ENCODE data around the gene PPM1E.
A peak's percentile ranks its signal among the peaks of the same experiment; 100 is the strongest.
"Not testable (repeated sequence)": the region's sequence is repeated elsewhere in the genome, so short reads cannot be mapped to it uniquely, and the experiment has no call there.

The PPM1E gene

DNA sequence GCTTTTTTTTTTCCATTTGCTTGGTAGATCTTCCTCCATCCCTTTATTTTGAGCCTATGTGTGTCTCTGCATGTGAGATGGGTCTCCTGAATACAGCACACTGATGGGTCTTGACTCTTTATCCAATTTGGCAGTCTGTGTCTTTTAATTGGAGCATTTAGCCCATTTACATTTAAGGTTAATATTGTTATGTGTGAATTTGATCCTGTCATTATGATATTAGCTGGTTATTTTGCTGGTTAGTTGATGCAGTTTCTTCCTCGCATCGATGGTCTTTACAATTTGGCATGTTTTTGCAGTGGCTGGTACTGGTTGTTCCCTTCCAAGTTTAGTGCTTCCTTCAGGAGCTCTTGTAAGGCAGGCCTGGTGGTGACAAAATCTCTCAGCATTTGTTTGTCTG, 94.5 kb downstream of the PPM1E start:
- not testable (repeated sequence) for DNase-seq

- no peak for DNase-seq
These were observed 109.6 kb downstream of the PPM1E start for GRCh38 chr17:58865301-58865700.

DNA sequence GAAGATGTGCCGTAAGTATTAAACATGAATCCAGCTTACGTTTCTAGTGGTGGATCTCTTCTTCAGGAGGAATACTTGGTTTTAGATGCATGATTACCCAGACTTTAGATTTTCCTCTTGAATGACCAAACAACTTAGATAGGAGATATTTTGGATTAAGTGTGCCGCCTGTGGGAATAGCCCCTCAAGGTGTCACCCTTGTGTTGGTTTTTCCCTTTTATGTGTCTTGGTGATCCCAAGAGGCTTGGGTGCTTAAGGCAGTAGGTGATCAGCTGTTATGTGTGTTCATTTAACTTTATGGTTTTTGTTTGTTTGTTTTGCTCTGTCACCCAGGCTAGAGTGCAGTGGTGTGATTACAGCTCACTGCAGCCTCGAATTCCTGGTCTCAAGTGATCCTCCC, 115.1 kb downstream of the PPM1E start:
- peak in 1 of 2 donors; percentile 15 for DNase-seq

DNA sequence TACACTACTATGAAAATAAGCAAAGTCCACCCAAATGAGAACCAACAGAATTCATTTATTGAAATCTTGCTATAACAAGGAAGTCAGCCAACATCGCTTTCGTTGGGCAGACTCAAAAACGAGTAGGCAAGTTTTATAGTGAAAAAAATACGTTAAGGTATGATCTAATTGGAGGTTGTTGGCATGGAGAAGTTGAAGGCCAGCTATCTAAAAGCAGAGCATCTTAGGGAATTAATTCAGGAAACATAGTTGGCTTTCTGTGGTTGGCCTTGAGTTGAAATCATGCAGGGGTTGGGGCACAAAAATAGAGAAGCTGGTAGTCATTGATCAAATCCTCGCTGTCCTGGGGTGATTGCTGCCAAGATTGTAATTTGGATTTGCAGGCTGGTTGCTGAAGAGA, 118.3 kb downstream of the PPM1E start:
- peak in 1 of 2 donors; percentile 7 for DNase-seq

- no peak for DNase-seq
These were observed 119.6 kb downstream of the PPM1E start for GRCh38 chr17:58875261-58875660.

DNA sequence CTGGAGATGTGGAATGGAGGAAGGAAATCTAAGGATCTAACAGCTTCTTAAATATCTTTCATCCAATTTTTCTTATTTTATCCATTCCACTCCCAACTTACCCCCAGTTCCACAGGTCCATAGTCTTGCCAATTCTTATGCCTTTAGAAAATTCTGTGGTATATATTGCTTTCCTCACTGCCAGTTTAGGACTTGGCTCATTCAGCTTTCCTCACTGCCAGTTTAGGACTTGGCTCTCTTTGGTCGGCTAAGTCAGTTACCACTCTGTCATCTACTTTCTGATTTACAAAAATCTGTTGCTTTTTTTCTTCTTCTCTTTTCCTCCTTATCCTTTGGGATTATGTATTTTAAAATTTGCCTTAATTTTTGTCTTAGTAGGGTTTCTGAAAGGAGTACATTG, 128.5 kb downstream of the PPM1E start:
- no peak for DNase-seq

GRCh38 chr17:58886514-58886913, 130.9 kb downstream of the PPM1E start:
- no peak for DNase-seq

GRCh38 chr17:58889928-58890327, 134.3 kb downstream of the PPM1E start:
- no peak for DNase-seq

DNA sequence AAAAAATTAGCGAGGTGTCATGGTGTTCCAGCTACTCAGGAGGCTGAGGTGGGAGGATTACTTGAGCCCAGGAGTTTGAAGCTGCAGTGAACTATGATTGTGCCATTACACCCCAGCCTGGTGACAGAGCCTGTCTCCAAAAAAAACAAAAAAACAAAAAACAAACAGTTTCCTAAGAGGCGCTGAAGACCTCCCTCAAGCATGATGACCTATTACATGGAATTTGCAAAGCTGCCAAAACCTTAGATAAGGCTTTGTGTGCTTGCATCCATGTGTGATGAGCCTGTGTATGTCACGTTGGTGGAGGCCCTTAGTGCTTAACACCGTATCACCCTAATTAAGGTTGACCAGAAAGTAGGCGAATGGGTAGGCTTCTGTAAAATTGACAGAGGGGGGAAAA, 143.5 kb downstream of the PPM1E start:
- no peak for DNase-seq

DNA sequence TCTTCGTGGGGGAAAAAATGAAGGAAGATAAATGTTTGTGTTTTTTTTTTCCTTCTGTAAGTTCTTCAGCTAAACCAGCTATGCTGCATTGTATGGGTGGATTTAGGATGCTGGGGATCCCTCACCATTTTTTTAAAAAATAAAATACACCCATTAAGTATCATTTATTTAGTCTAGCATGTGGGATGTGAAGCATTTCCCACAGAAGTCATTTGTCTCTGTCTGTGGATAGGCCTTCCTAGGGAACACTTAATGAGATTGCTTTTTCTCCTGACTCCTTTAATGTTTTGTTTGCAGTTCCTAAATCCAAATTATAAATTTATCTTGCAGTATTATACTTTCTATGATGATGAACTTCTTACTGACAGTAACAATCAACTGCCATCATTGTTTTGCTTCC, 146.7 kb downstream of the PPM1E start:
- no peak for DNase-seq

GRCh38 chr17:58911741-58912343, 156.2 kb downstream of the PPM1E start:
- DNase-seq = no peak

DNA sequence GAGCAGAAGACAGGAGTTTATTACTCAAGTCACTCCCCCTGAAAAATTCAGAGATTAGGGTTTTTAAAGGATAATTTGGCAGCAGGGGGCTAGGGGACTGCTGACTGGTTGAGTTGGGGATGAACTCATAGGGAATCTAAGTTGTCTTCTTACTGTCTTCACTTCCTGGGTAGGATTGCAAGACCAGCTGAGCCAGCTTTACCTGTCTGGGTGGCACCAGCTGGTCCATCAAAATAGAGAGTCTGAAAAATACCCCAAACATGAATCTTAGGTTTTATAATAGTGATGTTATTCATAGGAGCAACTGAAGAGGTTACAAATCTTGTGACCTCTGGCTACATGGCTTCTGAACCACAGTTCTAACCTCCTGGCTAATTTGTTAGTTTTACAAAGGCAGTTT, 157.9 kb downstream of the PPM1E start:
- no peak for DNase-seq

GRCh38 chr17:58913971-58914769, 158.5 kb downstream of the PPM1E start:
- DNase-seq = no peak

DNA sequence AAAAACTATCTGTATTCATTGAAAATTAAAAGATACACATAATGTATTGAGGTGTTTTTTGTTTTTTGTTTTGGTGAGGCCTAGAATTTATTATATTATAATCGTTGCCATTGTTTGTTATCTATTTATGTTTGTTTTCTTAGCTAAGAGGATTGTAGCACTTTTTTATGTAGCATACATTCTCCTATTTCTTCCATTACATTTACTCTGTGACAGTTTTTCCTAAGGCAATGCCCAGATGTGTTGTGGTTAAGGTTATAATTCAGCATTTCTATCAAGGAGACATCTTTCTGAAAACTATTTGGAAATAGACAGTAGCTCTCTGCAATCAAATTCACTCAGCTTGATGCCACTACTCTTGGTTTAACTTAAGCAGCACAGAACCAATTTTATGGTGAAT, 161.6 kb downstream of the PPM1E start:
- DNase-seq = no peak

DNA sequence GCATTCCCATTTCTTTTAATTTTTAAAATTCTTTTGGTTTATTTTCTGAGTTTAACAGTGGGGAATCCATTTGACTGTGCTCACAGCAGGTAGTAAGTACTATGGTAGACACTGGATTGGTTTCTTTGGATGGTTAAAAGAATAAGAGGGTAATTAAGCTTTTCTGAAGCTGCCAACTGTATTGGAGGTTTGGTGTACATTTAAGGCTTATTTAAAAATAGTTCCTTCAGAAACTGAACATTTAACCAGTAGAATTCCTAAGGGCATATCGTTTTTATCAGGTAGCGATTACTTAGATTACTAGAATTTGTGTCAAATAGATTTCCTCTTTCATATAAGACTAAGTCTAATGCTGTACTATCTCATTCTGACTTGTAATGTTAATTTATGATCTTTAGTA, 162.4 kb downstream of the PPM1E start:
- DNase-seq = no peak

- no peak for DNase-seq
These were observed 163.2 kb downstream of the PPM1E start for GRCh38 chr17:58918884-58919283.

- DNase-seq = no peak
These were observed 165.1 kb downstream of the PPM1E start for GRCh38 chr17:58920773-58921172.

- DNase-seq = peak in 1 of 2 donors; percentile 25
These were observed 177.3 kb downstream of the PPM1E start for GRCh38 chr17:58932956-58933355.

- no peak for DNase-seq
These were observed 180.6 kb downstream of the PPM1E start for GRCh38 chr17:58936295-58936694.

DNA sequence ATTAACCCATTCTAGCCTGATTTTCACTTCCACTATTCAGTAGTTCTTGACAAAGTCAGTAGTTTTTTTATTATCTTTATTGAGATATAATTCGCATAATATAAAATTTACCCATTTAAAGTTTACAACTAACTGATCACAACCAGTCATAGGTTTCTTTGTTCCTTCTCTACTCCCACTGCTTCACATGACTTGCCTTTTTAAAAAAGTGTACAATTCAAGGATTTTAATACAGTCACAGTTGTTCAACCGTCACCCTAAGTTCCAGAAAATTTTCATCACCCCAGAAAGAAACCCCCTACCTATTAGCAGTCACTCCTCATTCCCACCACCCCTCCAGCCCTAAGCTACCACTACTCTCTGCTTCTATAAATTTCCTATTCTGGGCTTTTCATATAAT, 188.5 kb downstream of the PPM1E start:
- DNase-seq = peak; percentile 30 to 45

GRCh38 chr17:58947411-58947810, 191.8 kb downstream of the PPM1E start:
- no peak for DNase-seq

DNA sequence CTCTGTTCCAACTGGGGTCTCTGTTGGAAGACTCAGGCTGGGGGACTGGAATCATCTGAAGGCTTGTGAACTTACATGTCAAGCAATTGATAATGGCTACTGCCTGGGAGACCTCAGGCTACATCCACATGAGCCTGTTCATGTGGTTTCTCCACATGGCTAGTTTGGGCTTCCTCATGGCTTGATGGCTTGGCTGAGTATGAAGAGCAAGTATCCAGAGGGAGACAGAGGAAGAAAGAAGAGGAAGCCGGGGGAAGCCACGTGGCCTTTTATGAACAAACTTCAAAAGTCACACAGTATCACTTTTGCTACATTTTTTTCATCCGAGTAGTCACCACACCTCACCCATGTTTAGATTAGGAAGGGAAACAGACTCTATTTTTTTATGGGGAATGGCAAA, 192.2 kb downstream of the PPM1E start:
- DNase-seq = peak; percentile 79 to 89

GRCh38 chr17:58954358-58954757, 198.7 kb downstream of the PPM1E start:
- peak; percentile 19 to 40 for DNase-seq

- peak in 1 of 2 donors; percentile 34 for DNase-seq
These were observed 201.5 kb downstream of the PPM1E start for GRCh38 chr17:58956997-58957724.
